Activated T-cell treated with anti-CD3 and anti-CD28 coated beads, Interleukin-2, amount 50 U/mL, for 72 hours (primary cell): ENCODE data around the gene TTC3. TPM values are rescaled to one million over a fixed set of nuclear protein-coding genes. Genes with fewer than 3 reads are reported as not detected.

Experiments
- total RNA-seq, 2 donors: library from RNA; stranded (reverse); gene quantifications; one replicate each; pipeline ENCODE4 v1.2.3, GENCODE V29; 2022

The TTC3 gene
- total RNA-seq, 2 donors from 2014 or later: 62.4 to 65.8 TPM

Other genes with a start within 250 kb of the TTC3 start
- 10 to 100 TPM; 30.6 to 33.7 TPM for gene HLCS, start 106.6 kb upstream of the TTC3 start, total RNA-seq
- gene RIPPLY3, start 66.6 kb upstream of the TTC3 start, total RNA-seq: under 1 TPM; 0.26 to 0.42 TPM
- gene PIGP, start 183 bp upstream of the TTC3 start, total RNA-seq: 10 to 100 TPM; 15.0 to 17.0 TPM
- 10 to 100 TPM; 70.5 to 74.7 TPM for gene VPS26C, start 194.1 kb downstream of the TTC3 start, total RNA-seq